Sigmoid colon (tissue), 3 donors: ENCODE data around the gene C11orf42.

Source experiments
- CTCF ChIP-seq, 4 experiments: fragments of 450-650 bp in 3 of 4; fragments of 200-600 bp in 1 of 4; IDR thresholded peaks; one replicate each; pipeline ENCODE4 v1.5.1; 2016 to 2019; ENCODE audit warnings: antibody characterized with exemption in 4 of 4, mild to moderate bottlenecking in 3 of 4, moderate library complexity in 2 of 4
- POLR2A ChIP-seq, 2 donors: fragments of 450-650 bp; IDR thresholded peaks; one replicate each; pipeline ENCODE4 v1.6.1; 2016; ENCODE audit warnings: antibody characterized with exemption in 2 of 2, mild to moderate bottlenecking in 2 of 2, moderate library complexity in 2 of 2

- TF ChIP-seq CTCF (IDR thresholded peaks at IDR 0.05) (no peak), POLR2A (IDR thresholded peaks at IDR 0.05) (no peak)
These were observed 18.5 kb downstream of the C11orf42 start for GRCh38 chr11:6223854-6224253.
